Measurements from ENCODE around the gene GAA.
A peak's percentile ranks its signal among the peaks of the same experiment; 100 is the strongest.
"Not testable (repeated sequence)": the region's sequence is repeated elsewhere in the genome, so short reads cannot be mapped to it uniquely, and the experiment has no call there.

Gene GAA

DNA sequence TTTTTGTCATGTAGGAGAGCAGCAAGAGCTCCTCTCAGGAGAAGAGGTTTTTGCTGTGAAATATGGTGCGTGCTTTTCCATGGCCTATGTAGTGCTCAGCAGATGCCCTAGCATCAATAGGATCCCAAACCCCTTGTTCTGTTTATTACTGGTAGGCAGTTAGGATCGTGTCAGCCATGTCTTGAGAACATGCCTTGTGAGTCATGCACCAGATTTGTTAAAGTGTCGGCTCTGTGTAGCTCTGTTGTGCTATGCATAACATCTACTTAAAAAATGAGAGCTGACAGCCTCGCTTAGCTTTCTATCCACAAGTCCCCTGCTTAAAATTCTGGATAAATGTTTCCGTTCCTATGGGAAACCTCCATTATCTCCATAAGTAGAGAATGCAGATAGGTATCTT is 50.0 kb downstream of the GAA start:
- DNase-seq, result no peak

DNA sequence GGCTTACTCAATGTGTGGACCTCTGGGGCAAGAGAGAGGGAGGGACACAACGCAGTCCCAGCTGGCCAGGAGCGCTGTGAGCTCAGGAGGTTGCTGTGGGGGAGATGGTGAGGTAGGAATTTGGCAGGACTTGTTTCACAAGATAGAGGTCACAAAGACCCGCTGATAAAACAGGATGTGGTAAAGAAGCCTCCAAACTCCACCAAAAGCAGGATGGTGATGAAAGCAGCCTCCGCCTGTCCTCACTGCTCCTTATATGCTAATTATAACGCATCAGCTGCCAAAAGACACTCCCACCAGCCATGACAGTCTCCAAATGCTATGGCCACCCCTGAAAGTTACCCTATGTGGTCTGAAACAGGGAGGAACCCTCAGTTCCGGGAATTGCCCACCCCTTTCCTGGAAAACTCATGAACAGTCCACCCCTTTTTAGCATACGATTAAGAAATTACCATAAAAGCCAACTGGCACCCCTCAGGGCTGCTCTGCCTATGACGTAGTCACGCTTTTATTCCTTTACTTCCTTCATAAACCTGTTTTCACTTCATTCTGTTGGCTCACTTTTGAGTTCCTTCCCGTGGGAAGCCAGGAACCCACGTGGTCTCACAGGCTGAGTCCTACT is 50.8 kb downstream of the GAA start:
- peak; percentile 32 for DNase-seq

DNA sequence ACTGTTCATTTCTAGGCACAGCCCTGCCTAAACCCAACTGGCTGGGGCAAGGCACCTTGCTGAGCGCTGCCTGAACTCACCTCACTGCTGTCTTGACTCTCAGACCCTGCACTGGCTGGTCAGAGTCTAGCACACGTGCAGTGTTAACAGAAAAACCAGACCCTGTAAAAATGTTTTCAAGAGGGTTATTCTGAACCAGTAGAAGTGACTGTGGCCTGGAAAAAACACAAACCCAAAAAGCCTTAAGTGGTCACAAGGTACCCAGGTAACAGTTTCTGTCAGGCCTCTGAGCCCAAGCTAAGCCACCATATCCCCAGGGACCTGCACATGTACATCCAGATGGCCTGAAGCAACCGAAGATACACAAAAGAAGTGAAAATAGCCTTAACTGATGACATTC is 51.6 kb downstream of the GAA start:
- no peak for DNase-seq

DNA sequence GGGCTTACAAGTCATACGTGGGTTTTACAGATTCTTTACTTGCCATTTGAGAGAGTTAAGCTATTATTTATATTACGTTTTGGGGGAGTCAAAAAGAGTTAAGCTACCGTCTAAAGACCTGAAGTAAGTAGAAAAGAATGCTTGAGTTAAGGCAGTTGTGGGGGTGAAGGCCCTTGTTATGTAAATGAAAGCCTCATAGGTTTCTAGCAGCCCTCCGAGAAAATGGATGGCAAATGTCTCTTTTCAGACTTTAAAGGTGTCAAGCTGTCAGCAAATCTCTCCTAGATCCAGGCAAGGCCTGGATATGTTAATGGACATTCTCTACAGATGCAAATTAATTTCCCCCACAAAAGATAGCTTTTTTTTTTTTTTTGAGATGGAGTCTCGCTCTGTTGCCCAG is 52.8 kb downstream of the GAA start:
- no peak for DNase-seq

DNA sequence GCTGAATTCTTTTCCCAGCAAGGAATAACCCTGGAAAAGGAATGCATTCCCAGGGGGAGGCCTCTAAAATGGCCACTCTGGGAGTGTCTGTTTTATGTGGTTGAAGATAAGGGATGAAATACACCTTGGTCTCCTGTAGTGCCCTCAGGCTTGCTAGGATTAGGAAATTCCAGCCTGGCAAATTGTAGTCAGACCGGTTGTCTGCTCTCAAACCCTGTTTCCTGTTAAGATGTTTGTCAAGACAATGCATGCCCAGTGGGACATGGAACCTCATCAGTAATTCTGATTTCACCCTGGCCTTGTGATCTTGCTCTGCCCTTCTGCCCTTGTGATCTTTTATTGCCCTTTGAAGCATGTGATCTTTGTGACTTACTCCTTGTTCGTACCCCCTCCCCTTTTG is 54.2 kb downstream of the GAA start:
- not testable (repeated sequence) for DNase-seq

DNA sequence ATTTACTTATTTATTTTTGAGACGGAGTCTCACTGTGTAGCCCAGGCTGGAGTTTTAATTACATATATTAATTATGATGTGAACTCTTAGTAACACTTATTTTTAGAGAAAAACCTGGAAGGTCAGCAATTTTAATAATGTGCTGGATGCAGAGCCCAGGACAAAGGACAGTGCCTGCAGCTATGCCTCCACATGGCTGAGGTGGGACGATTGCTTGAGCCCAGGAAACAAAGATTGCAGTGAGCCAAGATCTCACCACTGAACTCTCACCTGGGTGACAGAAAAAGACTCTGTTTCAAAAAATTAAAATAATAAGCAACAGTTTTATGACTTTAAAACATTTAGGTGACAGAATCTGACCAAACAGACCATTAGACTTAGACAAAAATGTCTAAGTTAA is 57.5 kb downstream of the GAA start:
- DNase-seq, result no peak

DNA sequence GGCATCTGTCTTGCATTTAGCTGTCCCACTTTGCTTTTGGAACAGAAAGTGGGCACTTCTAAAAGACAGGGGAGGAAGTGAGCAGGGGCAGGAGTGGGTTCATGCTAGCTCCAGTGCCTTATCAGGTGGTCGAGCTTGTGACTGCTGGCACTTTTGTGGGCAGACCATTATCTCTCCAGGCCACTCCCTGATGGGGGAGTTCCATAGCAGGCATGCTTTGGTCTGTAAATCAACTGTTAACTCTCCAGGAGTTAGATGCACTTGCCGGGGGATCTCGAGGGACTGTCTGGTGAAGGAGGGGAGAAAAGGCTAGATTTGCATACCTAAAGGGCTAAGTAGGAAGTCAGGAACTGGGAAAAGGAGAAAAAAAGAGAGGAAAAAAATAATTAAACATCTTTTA is 59.2 kb downstream of the GAA start:
- DNase-seq, result no peak

DNA sequence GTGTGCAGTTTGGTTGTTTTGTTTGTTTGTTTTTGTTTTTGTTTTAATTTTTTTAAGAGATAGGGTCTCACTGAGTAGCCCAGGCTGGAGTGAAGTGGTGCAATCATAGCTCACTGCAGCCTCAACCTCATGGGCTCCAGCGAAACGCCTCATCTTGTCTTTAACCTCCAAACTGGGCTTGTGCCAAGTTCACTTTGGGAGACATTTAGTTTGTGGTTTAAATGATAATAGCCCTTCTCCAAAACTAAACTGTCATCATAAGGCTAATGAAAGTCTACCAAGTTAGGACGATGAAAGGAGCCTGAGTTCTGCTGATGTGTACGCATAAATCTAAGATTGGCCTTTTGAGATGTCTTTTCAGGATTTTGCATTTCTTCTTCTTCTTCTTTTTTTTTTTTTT is 62.0 kb downstream of the GAA start:
- no peak for DNase-seq

DNA sequence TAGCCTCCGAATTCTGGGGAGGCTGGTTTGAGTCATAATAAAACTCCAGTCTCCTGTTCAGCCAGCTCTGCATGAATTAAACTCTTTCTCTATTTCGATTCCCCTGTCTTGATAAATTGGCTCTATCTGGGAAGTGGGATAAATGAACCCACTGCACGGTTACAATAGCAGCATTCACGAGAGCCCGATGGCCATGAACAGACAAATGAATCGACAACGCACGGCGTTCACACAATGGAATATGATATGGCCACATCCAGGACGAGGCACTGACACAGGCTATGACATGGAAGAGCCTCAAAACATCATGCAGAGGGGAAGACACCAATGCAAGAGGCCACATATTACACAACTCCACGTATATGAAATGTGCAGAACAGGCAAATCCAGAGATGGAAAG is 62.8 kb downstream of the GAA start:
- DNase-seq, result no peak

DNA sequence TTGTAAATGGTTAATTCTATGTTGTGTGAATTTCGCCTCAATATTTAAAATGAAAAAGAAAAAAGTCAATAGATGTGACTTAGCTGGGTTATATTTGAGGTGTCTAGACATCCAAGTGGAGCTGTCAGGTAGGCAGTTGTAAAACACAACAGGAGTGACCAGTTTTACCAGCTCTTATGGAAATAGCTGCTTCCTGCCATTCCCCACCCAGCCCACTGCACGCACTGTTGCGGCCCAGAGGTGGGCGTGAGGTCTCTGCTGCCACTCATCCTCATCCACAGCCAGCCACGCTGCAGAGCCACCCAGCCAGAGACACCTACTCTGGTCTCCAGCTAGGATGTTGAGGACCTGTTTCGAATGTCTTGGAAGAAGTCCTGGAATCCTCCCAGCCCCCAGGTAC is 65.1 kb downstream of the GAA start:
- no peak for DNase-seq

DNA sequence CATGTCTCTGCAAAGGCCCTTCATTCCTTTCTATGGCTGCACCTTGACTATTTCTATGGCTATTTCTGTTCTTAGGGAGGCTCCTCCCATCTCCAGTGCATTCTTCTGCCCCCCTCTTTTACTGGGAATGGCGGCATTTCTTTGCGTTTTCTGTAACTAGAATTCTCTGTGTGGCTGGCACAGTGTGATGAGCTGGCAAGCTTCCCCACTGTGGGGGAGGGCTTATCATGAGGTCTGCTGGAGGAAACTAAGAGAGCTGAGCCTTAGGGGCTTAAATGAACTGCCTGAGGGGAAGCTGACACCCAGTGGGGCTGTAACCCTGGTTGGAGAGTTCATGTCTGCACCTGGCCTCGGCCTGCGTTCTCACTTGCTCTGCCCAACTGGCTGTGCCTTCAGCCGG is 67.0 kb downstream of the GAA start:
- no peak for DNase-seq

DNA sequence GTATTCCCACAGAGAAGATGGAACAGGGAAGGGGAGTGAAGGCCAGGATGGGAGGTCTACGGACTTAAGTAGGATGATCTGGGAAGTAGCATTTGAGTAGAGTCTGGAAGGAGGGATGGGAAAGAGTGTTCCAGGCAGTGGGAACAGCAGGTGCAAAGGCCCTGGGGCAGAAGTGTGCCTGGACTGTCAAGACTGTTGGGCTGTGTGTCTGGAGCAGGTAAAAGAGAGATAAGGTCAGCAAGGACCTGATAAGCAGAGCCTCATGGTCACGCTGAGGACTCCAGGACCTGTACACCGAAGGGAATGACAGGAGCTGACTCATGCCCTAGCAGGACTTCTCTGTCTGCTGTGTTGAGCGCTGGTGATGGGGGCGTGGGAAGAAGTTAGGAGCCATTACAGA is 67.7 kb downstream of the GAA start:
- no peak for DNase-seq
